Gastrocnemius medialis (tissue), 4 donors: Measurements from ENCODE around the gene NUMB. TPM values are rescaled to one million over a fixed set of nuclear protein-coding genes. Genes with fewer than 3 reads are reported as not detected.

Experiments used
- ATAC-seq, 2 donors: fragments of 150-250 bp; one replicate each; pipeline ENCODE4 v1.9.1; 2016
- DNase-seq, 2 donors: peaks; one replicate each; pipeline ENCODE4 v3.0.0-alpha.2; 2019
- H3K27ac ChIP-seq, 4 donors: fragments of 200-600 bp; sonication (generic); 1 replicate in 1 of 4; 2 replicates in 3 of 4; pipeline ENCODE4 v1.5.1; 2016 to 2018; ENCODE audit warnings: mild to moderate bottlenecking in 2 of 4, moderate library complexity in 1 of 4
- H3K27me3 ChIP-seq, 3 donors: fragments of 200-600 bp; sonication (generic) in 2 of 3; 1 replicate in 1 of 3; 2 replicates in 2 of 3; pipeline versions ENCODE4 v1.5.1 to v1.6.0; 2016 to 2019; ENCODE audit warnings: mild to moderate bottlenecking in 1 of 3, moderate library complexity in 1 of 3
- H3K36me3 ChIP-seq, 2 donors: fragments of 200-600 bp; sonication (generic) in 1 of 2; one replicate each; pipeline ENCODE4 v1.5.1; 2017 to 2018
- H3K4me1 ChIP-seq, 2 donors: fragments of 200-600 bp; sonication (generic) in 1 of 2; one replicate each; pipeline ENCODE4 v1.5.1; 2016 to 2017; ENCODE audit warnings: mild to moderate bottlenecking in 2 of 2
- H3K4me3 ChIP-seq, 4 donors: fragments of 200-600 bp; sonication (generic) in 3 of 4; 1 replicate in 1 of 4; 2 replicates in 3 of 4; pipeline ENCODE4 v1.5.1; 2016 to 2019; ENCODE audit warnings: mild to moderate bottlenecking in 2 of 4
- H3K9me3 ChIP-seq, 3 donors: fragments of 200-600 bp; sonication (generic) in 2 of 3; 1 replicate in 1 of 3; 2 replicates in 2 of 3; pipeline ENCODE4 v1.5.1; 2016 to 2019
- CTCF ChIP-seq, 5 experiments: fragments of 450-650 bp in 3 of 5; fragments of 200-600 bp in 2 of 5; sonication (generic) in 2 of 5; IDR thresholded peaks in 4 of 5; conservative IDR thresholded peaks in 1 of 5; 1 replicate in 4 of 5; 2 replicates in 1 of 5; pipeline ENCODE4 v1.5.1; 2016 to 2019; ENCODE audit warnings: antibody characterized with exemption in 5 of 5, mild to moderate bottlenecking in 3 of 5, moderate library complexity in 3 of 5
- POLR2A ChIP-seq, 2 donors: fragments of 450-650 bp; IDR thresholded peaks; one replicate each; pipeline ENCODE4 v1.6.1; 2017; ENCODE audit warnings: antibody characterized with exemption in 2 of 2, mild to moderate bottlenecking in 2 of 2, moderate library complexity in 2 of 2
- in situ Hi-C, 4 donors: fragments of 200-750 bp; cut with MboI; loops; one replicate each; pipeline versions ENCODE4 v1.15.0 to v1.8.0; 2017; ENCODE audit warnings: low sequenced_read_pairs in 4 of 4
- intact Hi-C: fragments of 100-400 bp; cut with DNase I; formaldehyde crosslinking; loops from one replicate; pipeline ENCODE4 v1.15.1; 2023; ENCODE audit warnings: low total_unique reads
- total RNA-seq, 4 donors: library from RNA; depleted of rRNA; stranded (reverse); fragments of >200 nt; gene quantifications; one replicate each; pipeline versions ENCODE4 v1.1.0 to v1.2.3, GENCODE V29; 2016

Gene NUMB
- total RNA-seq, 4 donors from 2014 or later: 14.3 to 29.8 (median 23.6) TPM

GRCh38 chr14:73374218-73374617, 84.1 kb downstream of the NUMB start:
- H3K27me3 ChIP-seq: no peaks in the 10 kb centered on the region
- H3K9me3 ChIP-seq: no peaks in the 10 kb centered on the region
- no peaks in the 10 kb centered on the region for H3K36me3 ChIP-seq
- H3K27ac ChIP-seq: no peak overlapping the region
- no peak for TF ChIP-seq CTCF (IDR thresholded peaks at IDR 0.05 in 4 of 5, conservative IDR thresholded peaks at IDR 0.05 in 1 of 5)
- no peak for TF ChIP-seq POLR2A (IDR thresholded peaks at IDR 0.05)
- no peak overlapping the region for H3K4me3 ChIP-seq
- DNase-seq (no peak), ATAC-seq (no peak)
- in situ Hi-C loops (no loop called here), intact Hi-C loops (no loop called here)
- no peaks in the 10 kb centered on the region for H3K4me1 ChIP-seq

GRCh38 chr14:73372529-73372928, 85.8 kb downstream of the NUMB start:
- H3K27ac ChIP-seq: no peak overlapping the region
- ATAC-seq: no peak
- intact Hi-C loops: no loop called here
- H3K4me1 ChIP-seq: no peaks in the 10 kb centered on the region
- in situ Hi-C loops: no loop called here
- H3K36me3 ChIP-seq: no peaks in the 10 kb centered on the region
- H3K27me3 ChIP-seq: no peaks in the 10 kb centered on the region
- no peak for DNase-seq
- TF ChIP-seq CTCF (IDR thresholded peaks at IDR 0.05 in 4 of 5, conservative IDR thresholded peaks at IDR 0.05 in 1 of 5) (no peak), POLR2A (IDR thresholded peaks at IDR 0.05) (no peak)
- no peak overlapping the region for H3K4me3 ChIP-seq
- no peaks in the 10 kb centered on the region for H3K9me3 ChIP-seq

GRCh38 chr14:73370561-73370960, 87.8 kb downstream of the NUMB start:
- H3K27ac ChIP-seq: no peak overlapping the region
- no peak for ATAC-seq
- H3K36me3 ChIP-seq: no peaks in the 10 kb centered on the region

GRCh38 chr14:73369428-73369827, 88.9 kb downstream of the NUMB start:
- Histone ChIP-seq H3K4me3 (no peak overlapping the region), H3K4me1 (no peaks in the 10 kb centered on the region), H3K27ac (no peak overlapping the region), H3K9me3 (no peaks in the 10 kb centered on the region), H3K36me3 (no peaks in the 10 kb centered on the region), H3K27me3 (no peaks in the 10 kb centered on the region)
- in situ Hi-C loops (no loop called here), intact Hi-C loops (no loop called here)
- no peak for TF ChIP-seq POLR2A (IDR thresholded peaks at IDR 0.05)
- no peak for TF ChIP-seq CTCF (IDR thresholded peaks at IDR 0.05 in 4 of 5, conservative IDR thresholded peaks at IDR 0.05 in 1 of 5)
- DNase-seq: no peak
- no peak for ATAC-seq

More at GRCh38 chr14:73370561-73370960, 87.8 kb downstream of the NUMB start:
- TF ChIP-seq CTCF (IDR thresholded peaks at IDR 0.05 in 4 of 5, conservative IDR thresholded peaks at IDR 0.05 in 1 of 5) (no peak), POLR2A (IDR thresholded peaks at IDR 0.05) (no peak)
- no peak for DNase-seq
- H3K4me1 ChIP-seq: no peaks in the 10 kb centered on the region
- no peak overlapping the region for H3K4me3 ChIP-seq
- in situ Hi-C loops (no loop called here), intact Hi-C loops (no loop called here)
- no peaks in the 10 kb centered on the region for H3K27me3 ChIP-seq
- no peaks in the 10 kb centered on the region for H3K9me3 ChIP-seq

- Histone ChIP-seq H3K27me3 (no peaks in the 10 kb centered on the region), H3K9me3 (no peaks in the 10 kb centered on the region), H3K27ac (no peak overlapping the region), H3K4me1 (no peaks in the 10 kb centered on the region), H3K4me3 (no peak overlapping the region), H3K36me3 (no peaks in the 10 kb centered on the region)
- intact Hi-C loops: no loop called here
- ATAC-seq (no peak), DNase-seq (no peak)
- no peak for TF ChIP-seq CTCF (IDR thresholded peaks at IDR 0.05 in 4 of 5, conservative IDR thresholded peaks at IDR 0.05 in 1 of 5)
- no peak for TF ChIP-seq POLR2A (IDR thresholded peaks at IDR 0.05)
- in situ Hi-C loops: no loop called here
Observed at GRCh38 chr14:73368616-73369015, 89.7 kb downstream of the NUMB start.
